Thyroid gland (tissue), 4 donors: Measurements from ENCODE around the gene CEP295NL. TPM values are rescaled to one million over a fixed set of nuclear protein-coding genes. Genes with fewer than 3 reads are reported as not detected.

ENCODE experiments used
- DNase-seq, 2 donors: peaks; one replicate each; pipeline ENCODE4 v3.0.0-alpha.2; 2019
- H3K27ac ChIP-seq, 3 donors: fragments of 200-600 bp; sonication (generic); 1 replicate in 2 of 3; 2 replicates in 1 of 3; pipeline ENCODE4 v1.5.1; 2016 to 2019; ENCODE audit warnings: mild to moderate bottlenecking in 1 of 3, moderate library complexity in 1 of 3
- H3K27me3 ChIP-seq: fragments of 200-600 bp; sonication (generic); one replicate; pipeline ENCODE4 v1.5.1; 2019
- H3K36me3 ChIP-seq, 2 donors: fragments of 200-600 bp; sonication (generic); one replicate each; pipeline ENCODE4 v1.5.1; 2016 to 2019
- H3K4me1 ChIP-seq, 2 donors: fragments of 200-600 bp; sonication (generic); one replicate each; pipeline ENCODE4 v1.5.1; 2017 to 2019
- H3K4me3 ChIP-seq, 3 donors: fragments of 200-600 bp; sonication (generic); replicated peaks in 1 of 3; 1 replicate in 2 of 3; 2 replicates in 1 of 3; pipeline ENCODE4 v1.5.1; 2016; ENCODE audit warnings: mild to moderate bottlenecking in 1 of 3
- H3K9me3 ChIP-seq: fragments of 200-600 bp; sonication (generic); one replicate; pipeline ENCODE4 v1.5.1; 2017
- CTCF ChIP-seq, 6 experiments: fragments of 200-600 bp in 3 of 6; fragments of 450-650 bp in 3 of 6; sonication (generic) in 3 of 6; IDR thresholded peaks; one replicate each; pipeline ENCODE4 v1.5.1; 2016 to 2019; ENCODE audit warnings: antibody characterized with exemption in 6 of 6, mild to moderate bottlenecking in 2 of 6, inconsistent platforms in 1 of 6, moderate library complexity in 1 of 6
- POLR2A ChIP-seq, 2 donors: fragments of 450-650 bp; IDR thresholded peaks; one replicate each; pipeline ENCODE4 v1.6.1; 2017; ENCODE audit warnings: antibody characterized with exemption in 2 of 2, mild to moderate bottlenecking in 2 of 2, moderate library complexity in 1 of 2
- WGBS, 2 donors: methylation state at CpG; one replicate each; pipeline ENCODE4 v1.1.5; 2017; 5-methylcytosine and 5-hydroxymethylcytosine counted together
- intact Hi-C: fragments of 100-400 bp; cut with DNase I; formaldehyde crosslinking; loops from one replicate; pipeline ENCODE4 v1.15.1; 2023
- total RNA-seq, 4 donors: library from RNA; depleted of rRNA; stranded (reverse); fragments of >200 nt; gene quantifications; one replicate each; pipeline ENCODE4 v1.2.3, GENCODE V29; 2016

Gene CEP295NL
- total RNA-seq, 4 donors from 2014 or later: 0.67 to 1.6 (median 1.4) TPM

GRCh38 chr17:78935419-78936323, 32.7 kb upstream of the CEP295NL start:
- Histone ChIP-seq H3K27me3 (no peaks in the 10 kb centered on the region), H3K4me3 (no peak overlapping the region), H3K9me3 (no peaks in the 10 kb centered on the region), H3K27ac (peak overlapping the region in 2 of 3 donors; percentile 86 to 94), H3K36me3 (no peaks in the 10 kb centered on the region), H3K4me1 (peaks cover 14 to 32% of the 10 kb centered on the region in 2 donors)
- 76 to 81% methylated on average over 30 of the region's 33 CpGs for WGBS, 2 donors
- TF ChIP-seq CTCF (IDR thresholded peaks at IDR 0.05) (no peak), POLR2A (IDR thresholded peaks at IDR 0.05) (no peak)
- intact Hi-C loops: no loop called here
- no peak for DNase-seq

- no peak overlapping the region for H3K4me3 ChIP-seq
- peak in 1 of 2 donors; percentile 16 for DNase-seq
- no peaks in the 10 kb centered on the region for H3K36me3 ChIP-seq
- intact Hi-C loops: no loop called here
- peak overlapping the region; percentile 77 to 94 (median 86) for H3K27ac ChIP-seq
- 66 to 75% methylated on average over 12 of the region's 19 CpGs for WGBS, 2 donors
- H3K4me1 ChIP-seq: peaks cover 14 to 31% of the 10 kb centered on the region in 2 donors
- no peaks in the 10 kb centered on the region for H3K27me3 ChIP-seq
- no peaks in the 10 kb centered on the region for H3K9me3 ChIP-seq
- no peak for TF ChIP-seq CTCF (IDR thresholded peaks at IDR 0.05)
- no peak for TF ChIP-seq POLR2A (IDR thresholded peaks at IDR 0.05)
These were observed 31.8 kb upstream of the CEP295NL start for GRCh38 chr17:78934681-78935418.

- no peaks in the 10 kb centered on the region for H3K27me3 ChIP-seq
- intact Hi-C loops: no loop called here
These were observed 31.1 kb upstream of the CEP295NL start for GRCh38 chr17:78933959-78934568.

More at GRCh38 chr17:78933959-78934568, 31.1 kb upstream of the CEP295NL start:
- WGBS, 2 donors: 10 to 11% methylated on average over 8 to 13 of the region's 16 CpGs
- Histone ChIP-seq H3K36me3 (no peaks in the 10 kb centered on the region), H3K27ac (peak overlapping the region; percentile 77 to 94 (median 86)), H3K9me3 (no peaks in the 10 kb centered on the region), H3K4me3 (no peak overlapping the region), H3K4me1 (peaks cover 14 to 29% of the 10 kb centered on the region in 2 donors)
- TF ChIP-seq CTCF (IDR thresholded peaks at IDR 0.05) (no peak), POLR2A (IDR thresholded peaks at IDR 0.05) (peak in 1 of 2 donors; percentile 19)
- peak; percentile 94 for DNase-seq
